Ishikawa (cell line): ENCODE data around the gene DENND4A.

Experiments used
- CEBPB ChIP-seq: IDR thresholded peaks from 2 replicates; pipeline ENCODE4 v1.6.1; 2012
- CREB1 ChIP-seq: IDR thresholded peaks from 2 replicates; pipeline ENCODE4 v1.6.1; 2012; ENCODE audit warnings: low read depth
- EGR1 ChIP-seq: IDR thresholded peaks from 2 replicates; pipeline ENCODE4 v1.6.1; 2012
- EP300 ChIP-seq: IDR thresholded peaks from 2 replicates; pipeline ENCODE4 v1.6.1; 2012; ENCODE audit warnings: borderline replicate concordance
- FOXM1 ChIP-seq: IDR thresholded peaks from 2 replicates; pipeline ENCODE4 v1.6.1; 2012; ENCODE audit warnings: low read depth, borderline replicate concordance
- NFIC ChIP-seq: IDR thresholded peaks from 2 replicates; pipeline ENCODE4 v1.6.1; 2012
- RAD21 ChIP-seq: IDR thresholded peaks from 2 replicates; pipeline ENCODE4 v1.6.1; 2012; ENCODE audit warnings: low read depth
- TAF1 ChIP-seq: IDR thresholded peaks from 2 replicates; pipeline ENCODE4 v1.6.1; 2012; ENCODE audit warnings: low read depth, mild to moderate bottlenecking
- TCF12 ChIP-seq: IDR thresholded peaks from 2 replicates; pipeline ENCODE4 v1.6.1; 2012; ENCODE audit warnings: low read depth
- TEAD4 ChIP-seq: IDR thresholded peaks from 2 replicates; pipeline ENCODE4 v1.6.1; 2012
- YY1 ChIP-seq: IDR thresholded peaks from 2 replicates; pipeline ENCODE4 v1.6.1; 2012; ENCODE audit warnings: low read depth
- ZBTB7A ChIP-seq: IDR thresholded peaks from 2 replicates; pipeline ENCODE4 v1.6.1; 2012; ENCODE audit warnings: low read depth
- TF ChIP-seq, protein P1 (sequence below): IDR thresholded peaks from 2 replicates; pipeline ENCODE4 v1.6.1; 2012
- TF ChIP-seq, protein P2 (sequence below): IDR thresholded peaks from 2 replicates; pipeline ENCODE4 v1.6.1; 2012
- TF ChIP-seq, protein P3 (sequence below): IDR thresholded peaks from 2 replicates; pipeline ENCODE4 v1.6.1; 2012; ENCODE audit warnings: low read depth, mild to moderate bottlenecking

The DENND4A gene

DNA sequence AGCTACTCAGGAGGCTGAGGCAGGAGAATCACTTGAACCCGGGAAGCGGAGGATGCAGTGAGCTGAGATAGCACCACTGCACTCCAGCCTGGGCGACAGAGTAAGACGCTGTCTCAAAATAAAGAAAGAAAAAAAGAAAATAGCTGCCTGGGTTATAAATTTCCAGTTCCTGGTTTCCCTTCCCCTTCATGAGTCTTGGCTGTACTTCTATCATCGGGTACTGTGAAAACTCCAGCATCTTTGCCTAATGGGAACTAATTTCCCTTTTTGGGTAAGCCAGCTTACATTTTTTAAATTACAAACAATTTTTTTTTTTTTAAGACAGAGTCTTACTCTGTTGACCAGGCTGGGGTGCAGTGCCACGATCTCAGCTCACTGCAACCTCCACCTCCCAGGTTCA is 15.0 kb downstream of the DENND4A start:
- TF ChIP-seq TAF1 (no peak), CREB1 (no peak), ZBTB7A (no peak)

DNA sequence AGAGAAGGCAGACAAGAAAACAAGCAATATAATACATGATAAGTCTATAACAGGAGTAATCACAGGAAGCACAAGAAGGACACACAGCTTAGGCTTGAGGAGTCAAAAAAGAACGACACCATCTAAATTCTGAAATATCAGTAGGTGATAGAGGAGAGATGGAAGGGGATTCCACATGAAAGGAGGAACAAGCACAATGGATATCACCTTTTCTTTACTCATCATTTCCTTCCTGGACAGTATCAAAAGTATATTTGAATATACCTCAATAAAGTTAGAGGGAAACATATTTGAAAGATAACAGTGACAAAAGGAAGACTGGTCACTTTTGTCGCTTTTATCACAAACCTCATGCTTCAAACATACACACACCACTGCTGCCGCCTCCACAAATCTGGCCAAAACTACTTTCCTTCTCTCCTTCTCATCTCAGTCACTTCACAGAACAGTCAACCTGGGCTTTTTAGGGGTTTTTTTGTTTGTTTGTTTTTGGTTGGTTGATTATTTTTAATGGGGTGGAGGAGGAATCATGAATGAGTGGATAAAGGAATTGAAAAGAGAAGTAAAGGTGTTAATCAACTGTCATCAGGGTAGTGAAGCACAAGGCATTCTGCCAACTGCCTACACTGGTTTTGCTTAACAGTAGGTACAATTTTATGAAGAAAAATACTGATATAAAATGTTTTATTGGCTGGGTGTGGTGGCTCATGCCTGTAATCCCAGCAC is 18.5 kb downstream of the DENND4A start:
- no peak for TF ChIP-seq EGR1
- no peak for TF ChIP-seq RAD21

DNA sequence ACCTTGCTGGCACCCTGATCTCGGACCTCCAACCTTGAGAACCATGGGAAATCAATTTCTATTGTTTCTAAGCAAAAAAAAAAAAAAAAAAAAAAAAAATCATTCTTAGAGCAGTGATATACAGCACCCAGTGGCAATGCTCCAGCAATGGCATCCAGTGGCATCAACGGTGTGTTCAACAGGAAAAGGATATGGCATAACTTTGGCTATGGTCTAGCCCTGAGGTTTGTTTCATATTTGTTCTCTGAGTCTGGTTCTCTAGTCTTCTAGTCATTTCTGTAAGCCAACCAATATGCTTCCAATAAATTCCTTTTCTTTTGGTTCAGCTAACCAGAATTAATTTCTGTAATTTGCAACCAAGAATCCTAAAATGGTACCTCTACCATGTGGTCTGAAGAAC is 19.2 kb downstream of the DENND4A start:
- TF ChIP-seq RAD21 (no peak), EP300 (no peak), TAF1 (no peak), ZBTB7A (no peak)
- TF ChIP-seq, protein P1, sequence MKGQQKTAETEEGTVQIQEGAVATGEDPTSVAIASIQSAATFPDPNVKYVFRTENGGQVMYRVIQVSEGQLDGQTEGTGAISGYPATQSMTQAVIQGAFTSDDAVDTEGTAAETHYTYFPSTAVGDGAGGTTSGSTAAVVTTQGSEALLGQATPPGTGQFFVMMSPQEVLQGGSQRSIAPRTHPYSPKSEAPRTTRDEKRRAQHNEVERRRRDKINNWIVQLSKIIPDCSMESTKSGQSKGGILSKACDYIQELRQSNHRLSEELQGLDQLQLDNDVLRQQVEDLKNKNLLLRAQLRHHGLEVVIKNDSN = no peak

DNA sequence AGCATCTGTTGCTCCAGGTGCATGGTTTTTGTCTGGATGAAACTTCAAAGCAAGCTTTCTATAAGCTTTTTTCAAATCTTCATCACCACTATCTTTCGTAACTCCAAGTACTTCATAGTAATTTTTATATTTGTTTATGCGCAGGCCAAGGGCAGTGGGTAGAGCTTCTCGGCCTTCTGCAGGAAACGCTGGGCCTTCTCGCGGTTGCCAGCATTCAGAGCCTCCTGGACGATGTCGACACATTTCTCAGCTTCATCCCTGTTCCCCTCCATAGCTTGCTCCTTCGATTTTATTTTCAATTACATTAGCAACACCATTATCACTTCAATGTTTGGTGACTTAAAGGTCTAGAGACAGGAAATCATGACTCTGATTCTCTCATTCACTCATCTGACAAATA is 20.2 kb downstream of the DENND4A start:
- TF ChIP-seq RAD21 (no peak), EP300 (no peak), TEAD4 (no peak), CREB1 (no peak), TCF12 (no peak), CEBPB (no peak), EGR1 (no peak), ZBTB7A (no peak), NFIC (no peak)
- TF ChIP-seq, protein P2, sequence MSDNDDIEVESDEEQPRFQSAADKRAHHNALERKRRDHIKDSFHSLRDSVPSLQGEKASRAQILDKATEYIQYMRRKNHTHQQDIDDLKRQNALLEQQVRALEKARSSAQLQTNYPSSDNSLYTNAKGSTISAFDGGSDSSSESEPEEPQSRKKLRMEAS = no peak
- TF ChIP-seq, protein P1 = no peak

DNA sequence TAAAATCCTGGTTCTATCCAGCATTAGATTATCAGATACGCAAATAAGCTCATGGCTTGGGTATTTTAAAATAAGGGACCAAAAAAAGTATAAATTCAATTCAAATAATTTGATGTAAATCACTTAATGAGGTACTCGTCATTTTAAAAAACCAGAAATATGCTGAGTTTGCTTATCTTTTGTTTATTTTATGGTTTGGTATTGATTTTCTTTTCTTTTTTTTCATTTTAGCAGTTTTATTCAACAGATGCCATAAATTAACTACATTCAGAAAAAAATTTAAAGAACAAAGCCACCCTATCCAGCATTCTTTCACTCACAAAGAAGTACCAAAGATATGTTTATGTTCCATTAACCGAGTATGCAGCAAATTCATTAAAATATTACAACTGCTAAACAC is 22.6 kb downstream of the DENND4A start:
- TF ChIP-seq FOXM1 (no peak), TCF12 (no peak), YY1 (no peak), CREB1 (no peak), NFIC (no peak), TEAD4 (no peak), TAF1 (no peak), RAD21 (no peak), EGR1 (no peak), ZBTB7A (no peak), CEBPB (no peak), EP300 (no peak)
- TF ChIP-seq, protein P3, sequence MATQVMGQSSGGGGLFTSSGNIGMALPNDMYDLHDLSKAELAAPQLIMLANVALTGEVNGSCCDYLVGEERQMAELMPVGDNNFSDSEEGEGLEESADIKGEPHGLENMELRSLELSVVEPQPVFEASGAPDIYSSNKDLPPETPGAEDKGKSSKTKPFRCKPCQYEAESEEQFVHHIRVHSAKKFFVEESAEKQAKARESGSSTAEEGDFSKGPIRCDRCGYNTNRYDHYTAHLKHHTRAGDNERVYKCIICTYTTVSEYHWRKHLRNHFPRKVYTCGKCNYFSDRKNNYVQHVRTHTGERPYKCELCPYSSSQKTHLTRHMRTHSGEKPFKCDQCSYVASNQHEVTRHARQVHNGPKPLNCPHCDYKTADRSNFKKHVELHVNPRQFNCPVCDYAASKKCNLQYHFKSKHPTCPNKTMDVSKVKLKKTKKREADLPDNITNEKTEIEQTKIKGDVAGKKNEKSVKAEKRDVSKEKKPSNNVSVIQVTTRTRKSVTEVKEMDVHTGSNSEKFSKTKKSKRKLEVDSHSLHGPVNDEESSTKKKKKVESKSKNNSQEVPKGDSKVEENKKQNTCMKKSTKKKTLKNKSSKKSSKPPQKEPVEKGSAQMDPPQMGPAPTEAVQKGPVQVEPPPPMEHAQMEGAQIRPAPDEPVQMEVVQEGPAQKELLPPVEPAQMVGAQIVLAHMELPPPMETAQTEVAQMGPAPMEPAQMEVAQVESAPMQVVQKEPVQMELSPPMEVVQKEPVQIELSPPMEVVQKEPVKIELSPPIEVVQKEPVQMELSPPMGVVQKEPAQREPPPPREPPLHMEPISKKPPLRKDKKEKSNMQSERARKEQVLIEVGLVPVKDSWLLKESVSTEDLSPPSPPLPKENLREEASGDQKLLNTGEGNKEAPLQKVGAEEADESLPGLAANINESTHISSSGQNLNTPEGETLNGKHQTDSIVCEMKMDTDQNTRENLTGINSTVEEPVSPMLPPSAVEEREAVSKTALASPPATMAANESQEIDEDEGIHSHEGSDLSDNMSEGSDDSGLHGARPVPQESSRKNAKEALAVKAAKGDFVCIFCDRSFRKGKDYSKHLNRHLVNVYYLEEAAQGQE = no peak
- TF ChIP-seq, protein P1 = no peak
- TF ChIP-seq, protein P2 = no peak

DNA sequence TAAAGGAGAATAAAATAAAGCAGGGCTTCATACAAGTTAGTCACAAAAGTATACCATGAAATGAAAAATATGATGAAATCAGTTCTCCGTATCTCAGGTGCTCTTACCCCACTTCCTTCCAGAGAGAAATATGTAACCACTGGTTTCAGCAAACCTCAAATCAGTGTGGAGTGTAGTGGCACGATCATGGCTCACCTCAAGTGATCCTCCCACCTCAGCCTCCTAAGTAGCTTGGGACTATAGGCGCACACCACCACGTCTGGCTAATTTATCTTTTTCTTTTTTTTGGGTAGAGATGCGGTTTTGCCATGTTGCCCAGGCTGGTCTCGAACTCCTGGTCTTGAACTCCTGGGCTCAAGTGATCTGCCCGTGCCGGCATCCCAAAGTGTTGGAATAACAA is 24.2 kb downstream of the DENND4A start:
- TF ChIP-seq EP300 (no peak), TCF12 (no peak), YY1 (no peak), TEAD4 (no peak), RAD21 (no peak), CEBPB (no peak), CREB1 (no peak), ZBTB7A (no peak), FOXM1 (no peak), TAF1 (no peak), NFIC (no peak)
- TF ChIP-seq, protein P3 = no peak
- TF ChIP-seq, protein P1 = no peak
